GM18873 (cell line): ENCODE results near the gene ERI3.

ENCODE experiments used
- ATAC-seq: cut with Tn5 transposase; IDR thresholded peaks from one replicate; pipeline ENCODE4 v1.9.1; 2021; ENCODE audit warnings: mild to moderate bottlenecking, moderate library complexity, moderate number of reproducible peaks; ENCODE audit not compliant: unreplicated experiment, low FRiP score

ERI3 gene

GRCh38 chr1:44239961-44240371 lies 115.1 kb downstream of the ERI3 start:
- ATAC-seq = no peak

GRCh38 chr1:44239331-44239960 lies 115.6 kb downstream of the ERI3 start:
- ATAC-seq = no peak

GRCh38 chr1:44238660-44239059 lies 116.4 kb downstream of the ERI3 start:
- no peak for ATAC-seq

- ATAC-seq = no peak
Observed at GRCh38 chr1:44237721-44238457, 117.2 kb downstream of the ERI3 start.

GRCh38 chr1:44236490-44237272 lies 118.4 kb downstream of the ERI3 start:
- ATAC-seq = no peak

- no peak for ATAC-seq
Observed at GRCh38 chr1:44235808-44236207, 119.2 kb downstream of the ERI3 start.

- no peak for ATAC-seq
Observed at GRCh38 chr1:44233593-44233992, 121.5 kb downstream of the ERI3 start.

- no peak for ATAC-seq
Observed at GRCh38 chr1:44230796-44231195, 124.3 kb downstream of the ERI3 start.

- ATAC-seq = no peak
Observed at GRCh38 chr1:44229435-44230167, 125.5 kb downstream of the ERI3 start.

GRCh38 chr1:44228218-44228617 lies 126.8 kb downstream of the ERI3 start:
- no peak for ATAC-seq

GRCh38 chr1:44227211-44227610 lies 127.8 kb downstream of the ERI3 start:
- ATAC-seq = no peak

- no peak for ATAC-seq
Observed at GRCh38 chr1:44225761-44226160, 129.3 kb downstream of the ERI3 start.

GRCh38 chr1:44223187-44223610 lies 131.9 kb downstream of the ERI3 start:
- ATAC-seq = no peak

GRCh38 chr1:44222397-44223186 lies 132.5 kb downstream of the ERI3 start:
- no peak for ATAC-seq

GRCh38 chr1:44221769-44222168 lies 133.3 kb downstream of the ERI3 start:
- no peak for ATAC-seq

- ATAC-seq = no peak
Observed at GRCh38 chr1:44220755-44221154, 134.3 kb downstream of the ERI3 start.

- ATAC-seq = no peak
Observed at GRCh38 chr1:44220001-44220751, 134.9 kb downstream of the ERI3 start.

GRCh38 chr1:44219301-44219626 lies 135.8 kb downstream of the ERI3 start:
- no peak for ATAC-seq

- ATAC-seq = no peak
Observed at GRCh38 chr1:44218503-44219300, 136.4 kb downstream of the ERI3 start.
